ENCODE measurements around the gene LYZL1.

The LYZL1 gene

GRCh38 chr10:29345144-29345909 lies 56.5 kb downstream of the LYZL1 start:
- ATAC-seq = no peak

GRCh38 chr10:29345910-29346209 lies 57.0 kb downstream of the LYZL1 start:
- no peak for ATAC-seq
- no peak for TF ChIP-seq OSR1 (CRISPR knock-in tag; IDR thresholded peaks at IDR 0.05)
- no peak for TF ChIP-seq POU6F1 (CRISPR knock-in tag; IDR thresholded peaks at IDR 0.05; ENCODE audit: borderline replicate concordance, low read depth)
- no peak for TF ChIP-seq ZFP30 (CRISPR knock-in tag; IDR thresholded peaks at IDR 0.05)
- TF ChIP-seq BACH2 (CRISPR knock-in tag; IDR thresholded peaks at IDR 0.05; ENCODE audit: borderline replicate concordance) = no peak
- TF ChIP-seq TOX (CRISPR knock-in tag; IDR thresholded peaks at IDR 0.05; ENCODE audit: borderline replicate concordance) = no peak
- no peak for TF ChIP-seq PPARA (CRISPR knock-in tag; IDR thresholded peaks at IDR 0.05; ENCODE audit: borderline replicate concordance)
- no peak for TF ChIP-seq GLIS3 (CRISPR knock-in tag; IDR thresholded peaks at IDR 0.05)
- TF ChIP-seq ZNF565 (CRISPR knock-in tag; conservative IDR thresholded peaks at IDR 0.05; ENCODE audit: low read depth) = no peak
- TF ChIP-seq ZC3H10 (CRISPR knock-in tag; IDR thresholded peaks at IDR 0.05) = no peak
- no peak for TF ChIP-seq SNAI2 (CRISPR knock-in tag; IDR thresholded peaks at IDR 0.05)
- no peak for TF ChIP-seq ZNF70 (CRISPR knock-in tag; IDR thresholded peaks at IDR 0.05)
- no peak for TF ChIP-seq ARNTL (CRISPR knock-in tag; IDR thresholded peaks at IDR 0.05; ENCODE audit: borderline replicate concordance, low read depth)
- TF ChIP-seq CSDC2 (CRISPR knock-in tag; IDR thresholded peaks at IDR 0.05) = no peak
- TF ChIP-seq ZFP3 (CRISPR knock-in tag; IDR thresholded peaks at IDR 0.05) = no peak
- no peak for TF ChIP-seq ISL1 (CRISPR knock-in tag; IDR thresholded peaks at IDR 0.05)
- no peak for TF ChIP-seq RARB (CRISPR knock-in tag; IDR thresholded peaks at IDR 0.05)

More at GRCh38 chr10:29345144-29345909, 56.5 kb downstream of the LYZL1 start:
- TF ChIP-seq GLIS3 (CRISPR knock-in tag; IDR thresholded peaks at IDR 0.05) (no peak), ISL1 (CRISPR knock-in tag; IDR thresholded peaks at IDR 0.05) (no peak), SNAI2 (CRISPR knock-in tag; IDR thresholded peaks at IDR 0.05) (no peak), CSDC2 (CRISPR knock-in tag; IDR thresholded peaks at IDR 0.05) (no peak), POU6F1 (CRISPR knock-in tag; IDR thresholded peaks at IDR 0.05; ENCODE audit: borderline replicate concordance, low read depth) (no peak), ZNF8 (CRISPR knock-in tag; IDR thresholded peaks at IDR 0.05) (no peak), BACH2 (CRISPR knock-in tag; IDR thresholded peaks at IDR 0.05; ENCODE audit: borderline replicate concordance) (no peak), PPARA (CRISPR knock-in tag; IDR thresholded peaks at IDR 0.05; ENCODE audit: borderline replicate concordance) (no peak), PATZ1 (CRISPR knock-in tag; IDR thresholded peaks at IDR 0.05; ENCODE audit: borderline replicate concordance) (no peak), TSHZ2 (CRISPR knock-in tag; IDR thresholded peaks at IDR 0.05) (no peak), CREB5 (CRISPR knock-in tag; IDR thresholded peaks at IDR 0.05; ENCODE audit: low read depth) (no peak)

Data from SK-N-SH treated with all-trans-retinoic acid at 6 μM for 48 hours (cell line).